H1 (cell line): Measurements from ENCODE around the gene MT1X. TPM values are rescaled to one million over a fixed set of nuclear protein-coding genes. Genes with fewer than 3 reads are reported as not detected.

Source experiments
- CTCF ChIA-PET: fragments of 300-600 bp; sonication (Branson Sonifier 250); formaldehyde crosslinking; loops from one replicate; lab custom pipeline; 2021; ENCODE audit not compliant: partially characterized antibody; lab: Charles Lee
- POLR2A ChIA-PET: fragments of 300-600 bp; sonication (Branson Sonifier 250); formaldehyde crosslinking; loops from one replicate; lab custom pipeline; 2021; ENCODE audit warnings: inconsistent platforms; ENCODE audit not compliant: partially characterized antibody; lab: Charles Lee
- DNase-seq, 2 experiments: peaks; one replicate each; pipeline versions ENCODE4 v3.0.0 to v3.0.0-alpha.2; 2010 to 2022; ENCODE audit warnings: low spot score in 2 of 2, low read depth in 1 of 2, mixed read lengths in 1 of 2
- FAIRE-seq: peaks from 2 replicates; lab custom pipeline; 2011; peaks lifted over from hg19 to GRCh38; lab: Jason Lieb, UNC
- H2AFZ ChIP-seq: 2 replicates; pipeline ENCODE4 v1.8.1; 2012; ENCODE audit warnings: low read length, inconsistent platforms
- H2AK5ac ChIP-seq: 2 replicates; pipeline ENCODE4 v1.6.1; 2013; ENCODE audit warnings: low read depth, low read length
- H2BK120ac ChIP-seq: replicated peaks from 2 replicates; pipeline ENCODE3; 2013; ENCODE audit warnings: low read depth, low read length, inconsistent platforms
- H2BK12ac ChIP-seq: 2 replicates; pipeline ENCODE4 v1.6.1; 2013; ENCODE audit warnings: low read depth, low read length
- H2BK15ac ChIP-seq: 2 replicates; pipeline ENCODE4 v1.6.1; 2013; ENCODE audit warnings: low read length
- H2BK20ac ChIP-seq: 2 replicates; pipeline ENCODE4 v1.6.1; 2013; ENCODE audit warnings: low read length
- H2BK5ac ChIP-seq: 2 replicates; pipeline ENCODE4 v1.6.1; 2013; ENCODE audit warnings: low read depth, low read length
- H3K14ac ChIP-seq: 2 replicates; pipeline ENCODE4 v1.6.1; 2013; ENCODE audit warnings: inconsistent platforms; ENCODE audit not compliant: insufficient read length
- H3K18ac ChIP-seq: 2 replicates; pipeline ENCODE4 v1.6.1; 2013; ENCODE audit warnings: low read length; ENCODE audit errors: extremely low read depth
- H3K23ac ChIP-seq: 2 replicates; pipeline ENCODE4 v1.6.1; 2013; ENCODE audit warnings: inconsistent platforms; ENCODE audit not compliant: insufficient read length
- H3K23me2 ChIP-seq: 2 replicates; pipeline ENCODE4 v1.6.1; 2013; ENCODE audit warnings: low read depth, low read length
- H3K27ac ChIP-seq: 2 replicates; pipeline ENCODE4 v1.6.1; 2011; ENCODE audit warnings: low read depth, low read length, inconsistent platforms
- H3K27me3 ChIP-seq, 4 experiments: replicated peaks in 1 of 4; 1 replicate in 1 of 4; 2 replicates in 3 of 4; pipeline versions ENCODE4 v1.6.1 to v1.8.1; 2011 to 2013; ENCODE audit warnings: low read length in 3 of 4, mild to moderate bottlenecking in 3 of 4, inconsistent platforms in 2 of 4, mixed read lengths in 2 of 4, moderate library complexity in 1 of 4; ENCODE audit not compliant: control insufficient read depth in 3 of 4, insufficient read depth in 3 of 4; ENCODE audit errors: extremely low read depth in 1 of 4
- H3K36me3 ChIP-seq, 4 experiments: 2 replicates each; pipeline versions ENCODE4 v1.6.1 to v1.8.1; 2011 to 2013; ENCODE audit warnings: mild to moderate bottlenecking in 4 of 4, low read length in 3 of 4, moderate library complexity in 2 of 4, control low read depth in 1 of 4, inconsistent platforms in 1 of 4; ENCODE audit not compliant: insufficient read depth in 4 of 4, control insufficient read depth in 2 of 4
- H3K4ac ChIP-seq: replicated peaks from 2 replicates; pipeline ENCODE3; 2013; ENCODE audit warnings: low read length, low read depth, mixed read lengths, inconsistent platforms; ENCODE audit not compliant: insufficient read length
- H3K4me1 ChIP-seq, 4 experiments: replicated peaks in 1 of 4; 1 replicate in 1 of 4; 2 replicates in 3 of 4; pipeline versions ENCODE4 v1.6.1 to v1.8.1; 2011 to 2013; ENCODE audit warnings: low read length in 3 of 4, inconsistent platforms in 2 of 4, mixed read lengths in 1 of 4; ENCODE audit not compliant: insufficient read depth in 4 of 4, control insufficient read depth in 3 of 4
- H3K4me2 ChIP-seq, 2 experiments: 2 replicates each; pipeline versions ENCODE4 v1.6.1 to v1.8.1; 2011 to 2013; ENCODE audit warnings: low read depth in 2 of 2, low read length in 2 of 2, control low read depth in 1 of 2, inconsistent platforms in 1 of 2, mild to moderate bottlenecking in 1 of 2; ENCODE audit not compliant: insufficient read depth in 1 of 2
- H3K4me3 ChIP-seq, 4 experiments: fragments of 200-600, 300-600 bp in 1 of 4; sonication (generic), shearing (Covaris generic), sonication (Bioruptor Twin) in 1 of 4; 2 replicates each; pipeline versions ENCODE4 v1.5.1 to v1.8.1; 2011 to 2016; ENCODE audit warnings: low read length in 4 of 4, low read depth in 3 of 4, control low read depth in 2 of 4, inconsistent platforms in 2 of 4, mild to moderate bottlenecking in 2 of 4, mixed read lengths in 1 of 4, moderate library complexity in 1 of 4; ENCODE audit not compliant: insufficient read depth in 2 of 4; ENCODE audit errors: extremely low read depth in 1 of 4
- H3K56ac ChIP-seq: replicated peaks from 2 replicates; pipeline ENCODE3; 2013; ENCODE audit warnings: low read depth, mild to moderate bottlenecking, mixed read lengths, low read length, inconsistent platforms; ENCODE audit not compliant: insufficient read length
- H3K79me1 ChIP-seq: 2 replicates; pipeline ENCODE4 v1.6.1; 2013; ENCODE audit warnings: low read depth, low read length, control low read depth
- H3K79me2 ChIP-seq, 2 experiments: 2 replicates each; pipeline versions ENCODE4 v1.6.1 to v1.8.1; 2012 to 2013; ENCODE audit warnings: low read length in 2 of 2, mild to moderate bottlenecking in 2 of 2, inconsistent platforms in 1 of 2; ENCODE audit not compliant: insufficient read depth in 2 of 2, control insufficient read depth in 1 of 2
- H3K9ac ChIP-seq, 4 experiments: replicated peaks in 1 of 4; 1 replicate in 1 of 4; 2 replicates in 3 of 4; pipeline versions ENCODE4 v1.6.1 to v1.8.1; 2011 to 2013; ENCODE audit warnings: low read depth in 3 of 4, low read length in 3 of 4, control low read depth in 2 of 4, mild to moderate bottlenecking in 2 of 4, moderate library complexity in 2 of 4, inconsistent platforms in 1 of 4; ENCODE audit errors: extremely low read depth in 1 of 4
- H3K9me3 ChIP-seq, 2 experiments: 2 replicates each; pipeline versions ENCODE4 v1.6.1 to v1.8.1; 2012 to 2013; ENCODE audit warnings: mild to moderate bottlenecking in 2 of 2, moderate library complexity in 2 of 2, control low read depth in 1 of 2, inconsistent platforms in 1 of 2, low read depth in 1 of 2, low read length in 1 of 2, mixed read lengths in 1 of 2; ENCODE audit not compliant: insufficient read depth in 2 of 2
- H4K20me1 ChIP-seq, 2 experiments: replicated peaks in 1 of 2; 2 replicates each; pipeline versions ENCODE3 to v1.8.1; 2011 to 2013; ENCODE audit warnings: inconsistent platforms in 2 of 2, low read length in 2 of 2, mild to moderate bottlenecking in 1 of 2; ENCODE audit not compliant: insufficient read depth in 2 of 2, control insufficient read depth in 1 of 2
- H4K5ac ChIP-seq: 2 replicates; pipeline ENCODE4 v1.6.1; 2013; ENCODE audit warnings: low read length, low read depth, mixed read lengths, inconsistent platforms; ENCODE audit not compliant: insufficient read length
- H4K8ac ChIP-seq: 2 replicates; pipeline ENCODE4 v1.8.0; 2013; ENCODE audit warnings: mild to moderate bottlenecking, moderate library complexity, low read length, inconsistent platforms; ENCODE audit not compliant: insufficient read depth; ENCODE audit errors: extremely low read depth
- H4K91ac ChIP-seq: replicated peaks from 2 replicates; pipeline ENCODE3; 2013; ENCODE audit warnings: low read length, mixed read lengths, inconsistent platforms; ENCODE audit not compliant: insufficient read length
- CBX8 ChIP-seq: fragments of 300-800, 300-1000 bp; sonication (generic); IDR thresholded peaks from 2 replicates; pipeline ENCODE4 v1.7.1; 2016; ENCODE audit warnings: low read depth, low read length, borderline replicate concordance
- EZH2 ChIP-seq: fragments of 200-600 bp; sonication (generic); IDR thresholded peaks from 2 replicates; pipeline ENCODE4 v1.7.1; 2012; ENCODE audit warnings: low read depth, mild to moderate bottlenecking, moderate library complexity, low read length, inconsistent platforms; ENCODE audit not compliant: severe bottlenecking
- SUZ12 ChIP-seq: fragments of 200-600 bp; sonication (generic); IDR thresholded peaks from 2 replicates; pipeline ENCODE4 v1.6.1; 2012; ENCODE audit warnings: mild to moderate bottlenecking, inconsistent platforms, low read length, moderate library complexity, mixed read lengths
- WGBS, 2 experiments: shearing (Covaris generic) in 1 of 2; methylation state at CpG; one replicate each; pipeline versions ENCODE4 v1.1.6 to v1.1.7; 2013 to 2015; ENCODE audit warnings: low lambda C conversion rate in 2 of 2, mixed read lengths in 2 of 2, inconsistent platforms in 1 of 2, low coverage in 1 of 2, missing lambda C conversion rate in 1 of 2; ENCODE audit not compliant: insufficient replicate concordance in 2 of 2, insufficient coverage in 1 of 2, insufficient read length in 1 of 2; ENCODE audit errors: extremely low coverage in 1 of 2, missing lambda C conversion rate in 1 of 2; 5-methylcytosine and 5-hydroxymethylcytosine counted together
- polyA plus RNA-seq, 7 experiments: library from polyadenylated mRNA; depleted of rRNA in 3 of 7; stranded (reverse) in 5 of 7; unstranded in 2 of 7; fragments of >200 nt in 5 of 7; fragments of 200-250 nt in 2 of 7; gene quantifications; 1 replicate in 5 of 7; 2 replicates in 1 of 7; 4 replicates in 1 of 7; pipeline versions ENCODE4 v1.2.1 to v1.2.3, GENCODE V29; 2011 to 2013; ENCODE audit warnings: missing spikeins in 2 of 7, mixed read lengths in 2 of 7
- total RNA-seq: library from RNA; stranded (reverse); fragmentation: NEBNext Ultra II Directional; extraction: Animal tissue kit (Norgen Biotek cat#: 25700); gene quantifications from 2 replicates; pipeline ENCODE4 v1.2.1, GENCODE V29; 2021

MT1X gene
- total and polyA plus RNA-seq, 2 of the 8 experiments (the other 6 are each of a cell fraction or from before 2014, with no cell fraction given): 52.4 to 1,060 TPM

DNA sequence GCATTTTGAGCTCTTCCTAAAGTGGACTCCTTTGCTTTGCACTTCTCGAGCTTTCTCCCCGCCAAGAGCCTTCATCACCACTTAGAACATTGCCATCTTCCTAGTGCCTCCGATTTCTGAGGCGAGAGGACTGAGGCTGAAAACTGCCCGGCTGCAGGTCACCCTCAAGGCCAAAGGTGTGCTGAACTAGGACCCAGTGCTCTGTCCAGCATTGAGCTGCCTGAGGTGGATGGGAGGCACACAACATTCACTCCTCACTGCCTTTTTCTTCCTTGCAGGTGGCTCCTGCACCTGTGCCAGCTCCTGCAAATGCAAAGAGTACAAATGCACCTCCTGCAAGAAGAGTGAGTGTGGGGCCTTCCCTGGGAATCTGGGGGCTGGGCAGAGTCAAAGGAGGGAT is 38.4 kb upstream of the MT1X start:
- 45% methylated on average over 5 of the region's 5 CpGs; no CpG with 5 or more reads in 1 of the 2 experiments for WGBS, 2 experiments
- Histone ChIP-seq H3K4me1 (peaks cover 0 to 18% (median 7%) of the 10 kb centered on the region in 4 experiments; a peak in 6 of 7 replicates), H3K4ac (no peak overlapping the region), H3K14ac (no peak overlapping the region), H2BK15ac (no peak overlapping the region; the same call in 1 of the 2 replicates), H2AK5ac (no peak overlapping the region), H3K36me3 (no peaks in the 10 kb centered on the region), H4K20me1 (peaks cover 4 to 20% of the 10 kb centered on the region in 2 experiments), H4K91ac (no peak overlapping the region), H2BK12ac (no peak overlapping the region), H4K5ac (no peak overlapping the region), H3K27me3 (peaks cover 82 to 100% (median 99%) of the 10 kb centered on the region in 4 experiments), H3K4me3 (peak overlapping the region; percentile 18 to 51 (median 34); a peak in 5 of 8 replicates), H3K18ac (no peak overlapping the region), H3K23ac (no peak overlapping the region), H3K56ac (no peak overlapping the region), H3K79me2 (no peaks in the 10 kb centered on the region), H3K9ac (no peak overlapping the region), H3K27ac (no peak overlapping the region), H2BK5ac (no peak overlapping the region), H2BK20ac (no peak overlapping the region), H3K9me3 (no peaks in the 10 kb centered on the region), H3K4me2 (peak overlapping the region; percentile 23 to 69), H3K79me1 (no peaks in the 10 kb centered on the region), H2AFZ (no peak overlapping the region), H3K23me2 (peaks cover 4% of the 10 kb centered on the region; the same call in 1 of the 2 replicates), H4K8ac (no peak overlapping the region), H2BK120ac (no peak overlapping the region)
- TF ChIP-seq CBX8 (no peak), EZH2 (peak; percentile 63), SUZ12 (peak; percentile 38; the same call in 1 of the 2 replicates)
- FAIRE-seq (no peak), DNase-seq (no peak)
- POLR2A ChIA-PET: interaction anchor here (0.8 to 6.3 kb wide), 6 partner anchors 10 to 54 kb away, joined by 3 to 30 read pairs (median 10); partner anchors contain the start of genes MT1E, MT1F and MT1G
- CTCF ChIA-PET: interaction anchor here (0.8 to 4.1 kb wide), 12 partner anchors 11 to 226 kb away, joined by 3 to 29 read pairs (median 6); partner anchors contain the start of genes MT1B and MT1E
